Left lung (tissue), 10 donors: Measurements from ENCODE around the gene HIGD1A. TPM values are rescaled to one million over a fixed set of nuclear protein-coding genes. Genes with fewer than 3 reads are reported as not detected.

ENCODE experiments used
- ATAC-seq: fragments of 200-7000 bp; cut with Tn5 transposase; one replicate; pipeline ENCODE4 v1.9.1; 2020; ENCODE audit warnings: moderate library complexity
- DNase-seq, 4 donors: peaks; one replicate each; pipeline ENCODE4 v3.0.0-alpha.2; 2013 to 2020
- H3K27ac ChIP-seq, 2 donors: fragments of 200-600 bp; sonication (generic) in 1 of 2; one replicate each; pipeline versions ENCODE4 v1.5.0 to v1.8.0; 2020 to 2021
- H3K27me3 ChIP-seq, 2 donors: fragments of 200-600 bp; sonication (generic) in 1 of 2; one replicate each; pipeline versions ENCODE4 v1.5.0 to v1.8.0; 2020 to 2021
- H3K36me3 ChIP-seq, 2 donors: fragments of 200-600 bp; sonication (generic) in 1 of 2; one replicate each; pipeline versions ENCODE4 v1.5.0 to v1.8.0; 2020 to 2021
- H3K4me1 ChIP-seq, 2 donors: fragments of 200-600 bp; one replicate each; pipeline ENCODE4 v1.8.0; 2021
- H3K4me3 ChIP-seq, 2 donors: fragments of 200-600 bp; sonication (generic) in 1 of 2; one replicate each; pipeline versions ENCODE4 v1.5.0 to v1.8.0; 2020 to 2021; ENCODE audit warnings: mild to moderate bottlenecking in 1 of 2
- H3K9me3 ChIP-seq, 2 donors: fragments of 200-600 bp; sonication (generic) in 1 of 2; one replicate each; pipeline versions ENCODE4 v1.5.0 to v1.8.0; 2020 to 2021
- CTCF ChIP-seq, 2 donors: fragments of 200-600 bp; sonication (generic) in 1 of 2; IDR thresholded peaks; one replicate each; pipeline versions ENCODE4 v1.5.0 to v1.8.0; 2021; ENCODE audit warnings: antibody characterized with exemption in 2 of 2
- intact Hi-C, 2 donors: fragments of 100-400 bp; cut with DNase I; formaldehyde crosslinking; loops; one replicate each; pipeline versions ENCODE4 v1.11.2 to v1.14.2; 2022
- polyA plus RNA-seq, 6 donors: library from polyadenylated mRNA; unstranded; fragments of 120-200 nt; gene quantifications; one replicate each; pipeline ENCODE4 v1.2.1, GENCODE V29; 2013; ENCODE audit not compliant: insufficient read length in 6 of 6
- total RNA-seq, 2 donors: library from RNA; stranded (reverse); fragmentation: NEBNext Ultra II Directional; extraction: Animal tissue kit (Norgen Biotek cat#: 25700); gene quantifications; one replicate each; pipeline ENCODE4 v1.2.1, GENCODE V29; 2021
- donor health status: DM: no; HTN: yes; CAD: no.
- donor health status: DM: no; HTN: no; CAD: no.

Gene HIGD1A
- total and polyA plus RNA-seq, 8 donors, result 77.7 to 99.1 (median 92.5) TPM

- H3K36me3 ChIP-seq, result no peaks in the 10 kb centered on the region
- H3K27ac ChIP-seq, result no peak overlapping the region
- ATAC-seq (no peak), DNase-seq (no peak)
- H3K9me3 ChIP-seq, result no peaks in the 10 kb centered on the region
- H3K4me1 ChIP-seq, result peaks cover 0 to 12% of the 10 kb centered on the region in 2 donors
- no peak for TF ChIP-seq CTCF (IDR thresholded peaks at IDR 0.05)
- H3K27me3 ChIP-seq, result no peaks in the 10 kb centered on the region
- no peak overlapping the region for H3K4me3 ChIP-seq
- intact Hi-C loops, result no loop called here
Observed at GRCh38 chr3:42851228-42851834, 47.0 kb upstream of the HIGD1A start.

GRCh38 chr3:42850263-42850662 lies 46.0 kb upstream of the HIGD1A start:
- Histone ChIP-seq H3K9me3 (no peaks in the 10 kb centered on the region), H3K36me3 (no peaks in the 10 kb centered on the region), H3K4me1 (peaks cover 0 to 14% of the 10 kb centered on the region in 2 donors), H3K27me3 (no peaks in the 10 kb centered on the region), H3K27ac (no peak overlapping the region), H3K4me3 (no peak overlapping the region)
- DNase-seq (no peak), ATAC-seq (no peak)
- no peak for TF ChIP-seq CTCF (IDR thresholded peaks at IDR 0.05)
- intact Hi-C loops, result no loop called here

- no peaks in the 10 kb centered on the region for H3K36me3 ChIP-seq
- intact Hi-C loops, result no loop called here
- no peak overlapping the region for H3K4me3 ChIP-seq
- peaks cover 0 to 14% of the 10 kb centered on the region in 2 donors for H3K4me1 ChIP-seq
- no peak overlapping the region for H3K27ac ChIP-seq
- H3K9me3 ChIP-seq, result no peaks in the 10 kb centered on the region
- no peak for TF ChIP-seq CTCF (IDR thresholded peaks at IDR 0.05)
- H3K27me3 ChIP-seq, result no peaks in the 10 kb centered on the region
- ATAC-seq (no peak), DNase-seq (no peak)
Observed at GRCh38 chr3:42849017-42849416, 44.7 kb upstream of the HIGD1A start.

- no peak for DNase-seq
- intact Hi-C loops, result no loop called here
Observed at GRCh38 chr3:42847731-42848130, 43.4 kb upstream of the HIGD1A start.

More at GRCh38 chr3:42847731-42848130, 43.4 kb upstream of the HIGD1A start:
- no peaks in the 10 kb centered on the region for H3K36me3 ChIP-seq
- peaks cover 0 to 14% of the 10 kb centered on the region in 2 donors for H3K4me1 ChIP-seq
- no peak for TF ChIP-seq CTCF (IDR thresholded peaks at IDR 0.05)
- H3K9me3 ChIP-seq, result no peaks in the 10 kb centered on the region
- peak; percentile 24 for ATAC-seq
- no peak overlapping the region for H3K4me3 ChIP-seq
- H3K27ac ChIP-seq, result peak overlapping the region in 1 of 2 donors; percentile 5
- H3K27me3 ChIP-seq, result no peaks in the 10 kb centered on the region
